Neuronal stem cell (in vitro differentiated cells): ENCODE measurements around the gene SAXO1.
"Not testable (repeated sequence)": the region's sequence is repeated elsewhere in the genome, so short reads cannot be mapped to it uniquely, and the experiment has no call there.

ENCODE experiments used
- DNase-seq: peaks from one replicate; pipeline ENCODE4 v3.0.0-alpha.2; 2013; ENCODE audit warnings: low spot score
- H2AFZ ChIP-seq: one replicate; pipeline ENCODE4 v1.6.1; 2013; ENCODE audit warnings: mild to moderate bottlenecking, low read length, inconsistent platforms
- H2AK5ac ChIP-seq: 2 replicates; pipeline ENCODE4 v1.6.1; 2013; ENCODE audit warnings: low read depth, mild to moderate bottlenecking, inconsistent platforms, low read length, moderate library complexity, mixed read lengths
- H2BK120ac ChIP-seq: 2 replicates; pipeline ENCODE4 v1.6.1; 2013; ENCODE audit warnings: low read depth, mild to moderate bottlenecking, inconsistent platforms, low read length, moderate library complexity, mixed read lengths
- H2BK12ac ChIP-seq: one replicate; pipeline ENCODE4 v1.6.1; 2013; ENCODE audit warnings: low read length, inconsistent platforms
- H2BK15ac ChIP-seq: 2 replicates; pipeline ENCODE4 v1.6.1; 2013; ENCODE audit warnings: mild to moderate bottlenecking, low read length, inconsistent platforms, mixed read lengths
- H2BK5ac ChIP-seq: one replicate; pipeline ENCODE4 v1.6.1; 2013; ENCODE audit warnings: inconsistent platforms, mild to moderate bottlenecking, low read length, moderate library complexity
- H3K14ac ChIP-seq: one replicate; pipeline ENCODE4 v1.6.1; 2013; ENCODE audit warnings: low read length, inconsistent platforms
- H3K18ac ChIP-seq: 2 replicates; pipeline ENCODE4 v1.6.1; 2013; ENCODE audit warnings: low read length, inconsistent platforms
- H3K23ac ChIP-seq: 2 replicates; pipeline ENCODE4 v1.6.1; 2013; ENCODE audit warnings: low read depth, mild to moderate bottlenecking, mixed read lengths, low read length, inconsistent platforms; ENCODE audit not compliant: poor library complexity
- H3K27ac ChIP-seq: replicated peaks from 3 replicates; pipeline ENCODE4 v1.5.1; 2013; ENCODE audit warnings: low read length, inconsistent platforms
- H3K27me3 ChIP-seq, 3 experiments: 2 replicates each; pipeline ENCODE4 v1.6.1; 2013; ENCODE audit warnings: low read length in 3 of 3, mild to moderate bottlenecking in 2 of 3, inconsistent platforms in 1 of 3, low read depth in 1 of 3, mixed read lengths in 1 of 3, moderate library complexity in 1 of 3; ENCODE audit not compliant: control insufficient read depth in 3 of 3, insufficient read depth in 3 of 3
- H3K36me3 ChIP-seq, 2 donors: replicated peaks in 1 of 2; 2 replicates each; pipeline ENCODE4 v1.6.1; 2013; ENCODE audit warnings: low read length in 2 of 2; ENCODE audit not compliant: control insufficient read depth in 2 of 2, insufficient read depth in 2 of 2
- H3K4ac ChIP-seq: 2 replicates; pipeline ENCODE4 v1.6.1; 2013; ENCODE audit warnings: inconsistent platforms, mild to moderate bottlenecking, low read length, moderate library complexity
- H3K4me1 ChIP-seq, 2 donors: 1 replicate in 1 of 2; 2 replicates in 1 of 2; pipeline ENCODE4 v1.6.1; 2013; ENCODE audit warnings: low read length in 2 of 2, low read depth in 1 of 2; ENCODE audit not compliant: control insufficient read depth in 2 of 2, insufficient read depth in 1 of 2
- H3K4me2 ChIP-seq: one replicate; pipeline ENCODE4 v1.6.1; 2013; ENCODE audit warnings: mild to moderate bottlenecking, low read length, inconsistent platforms; ENCODE audit not compliant: insufficient read depth, poor library complexity, severe bottlenecking
- H3K4me3 ChIP-seq, 2 donors: 2 replicates each; pipeline ENCODE4 v1.5.1; 2013; ENCODE audit warnings: low read length in 2 of 2, mild to moderate bottlenecking in 2 of 2, inconsistent platforms in 1 of 2, moderate library complexity in 1 of 2
- H3K79me1 ChIP-seq: one replicate; pipeline ENCODE4 v1.6.1; 2013; ENCODE audit warnings: low read depth, mild to moderate bottlenecking, inconsistent platforms, low read length, moderate library complexity
- H3K9ac ChIP-seq: one replicate; pipeline ENCODE4 v1.6.1; 2013; ENCODE audit warnings: mild to moderate bottlenecking, low read depth, low read length, inconsistent platforms; ENCODE audit not compliant: poor library complexity
- H3K9me3 ChIP-seq, 2 donors: replicated peaks in 1 of 2; 2 replicates each; pipeline versions ENCODE3 to v1.6.1; 2013; ENCODE audit warnings: low read length in 2 of 2, mild to moderate bottlenecking in 2 of 2, inconsistent platforms in 1 of 2, low read depth in 1 of 2, mixed read lengths in 1 of 2, moderate library complexity in 1 of 2; ENCODE audit not compliant: control insufficient read depth in 2 of 2, insufficient read depth in 1 of 2
- H4K8ac ChIP-seq: one replicate; pipeline ENCODE4 v1.6.1; 2013; ENCODE audit warnings: low read depth, mild to moderate bottlenecking, inconsistent platforms, low read length, moderate library complexity
- H4K91ac ChIP-seq: one replicate; pipeline ENCODE4 v1.6.1; 2013; ENCODE audit warnings: low read length, low read depth, mild to moderate bottlenecking, inconsistent platforms; ENCODE audit not compliant: poor library complexity
- WGBS, 2 donors: extraction: QIAGEN DNeasy Blood & Tissue Kit; methylation state at CpG; one replicate each; pipeline ENCODE4 v1.1.7; 2013; ENCODE audit warnings: missing lambda C conversion rate in 2 of 2, mixed read lengths in 1 of 2; ENCODE audit not compliant: insufficient read length in 2 of 2, insufficient replicate concordance in 1 of 2; ENCODE audit errors: extremely low coverage in 2 of 2; 5-methylcytosine and 5-hydroxymethylcytosine counted together

SAXO1 gene

DNA sequence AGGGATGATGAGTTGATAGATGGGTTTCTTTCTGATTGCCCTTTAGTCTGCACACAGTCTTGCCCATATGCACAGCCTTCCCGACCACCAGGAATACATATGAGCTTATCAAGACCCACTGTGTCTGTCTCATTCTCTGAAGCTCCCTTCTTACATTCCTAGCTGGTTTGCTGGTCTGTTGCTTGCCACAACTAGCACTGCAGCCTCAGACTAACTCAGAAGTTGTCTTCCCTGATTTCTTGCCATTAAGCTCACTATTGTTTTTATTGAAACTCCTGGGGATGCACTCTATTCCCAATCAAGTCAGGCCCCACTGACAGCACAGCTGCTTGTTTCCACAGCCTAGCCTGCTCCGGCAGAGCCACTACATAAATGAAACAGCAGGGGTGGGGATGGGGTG, 97.5 kb downstream of the SAXO1 start:
- no peak overlapping the region for H2BK5ac ChIP-seq
- no peak overlapping the region for H3K18ac ChIP-seq
- H2AFZ ChIP-seq = no peak overlapping the region
- no peak overlapping the region for H2BK12ac ChIP-seq
- H3K79me1 ChIP-seq = no peaks in the 10 kb centered on the region
- no peak overlapping the region for H3K9ac ChIP-seq
- peaks cover 0 to 6% of the 10 kb centered on the region in 2 donors for H3K4me1 ChIP-seq
- no peaks in the 10 kb centered on the region for H3K9me3 ChIP-seq
- H3K23ac ChIP-seq = no peak overlapping the region
- no peak overlapping the region for H4K8ac ChIP-seq
- no CpG with 5 or more reads among the region's 2 CpGs for WGBS, 2 donors
- H3K14ac ChIP-seq = no peak overlapping the region
- H3K27ac ChIP-seq = no peak overlapping the region
- H3K27me3 ChIP-seq = no peaks in the 10 kb centered on the region
- H3K4me2 ChIP-seq = no peak overlapping the region
- H4K91ac ChIP-seq = no peak overlapping the region
- H2BK120ac ChIP-seq = no peak overlapping the region
- H3K36me3 ChIP-seq = no peaks in the 10 kb centered on the region
- H3K4me3 ChIP-seq = no peak overlapping the region
- H3K4ac ChIP-seq = no peak overlapping the region
- H2AK5ac ChIP-seq = no peak overlapping the region
- no peak for DNase-seq
- no peak overlapping the region for H2BK15ac ChIP-seq

DNA sequence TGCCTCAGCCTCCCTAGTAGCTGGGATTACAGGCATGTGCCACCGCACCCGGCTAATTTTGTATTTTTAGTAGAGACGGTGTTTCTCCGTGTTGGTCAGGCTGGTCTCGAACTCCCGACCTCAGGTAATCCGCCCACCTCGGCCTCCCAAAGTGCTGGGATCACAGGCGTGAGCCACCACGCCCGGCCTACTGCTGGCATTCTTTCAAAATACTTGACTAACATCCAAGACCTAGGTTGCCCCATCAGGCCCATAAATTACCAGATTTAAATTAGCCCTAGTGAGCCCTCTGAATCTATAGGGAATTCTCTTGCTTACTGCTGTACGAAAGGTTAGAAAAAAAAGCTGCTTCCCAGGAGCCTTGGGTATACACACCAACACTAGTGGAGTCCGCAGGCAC, 102.4 kb downstream of the SAXO1 start:
- not testable (repeated sequence) for H3K14ac ChIP-seq, H3K23ac ChIP-seq, H3K4me1 ChIP-seq, H3K9ac ChIP-seq, H3K27ac ChIP-seq, H2AFZ ChIP-seq, H3K4ac ChIP-seq, DNase-seq, H2BK15ac ChIP-seq, H3K36me3 ChIP-seq, H3K79me1 ChIP-seq, H2AK5ac ChIP-seq, H2BK5ac ChIP-seq, H4K91ac ChIP-seq, H3K27me3 ChIP-seq, H3K4me2 ChIP-seq, H3K18ac ChIP-seq, H3K4me3 ChIP-seq, H4K8ac ChIP-seq, H3K9me3 ChIP-seq, H2BK120ac ChIP-seq, H2BK12ac ChIP-seq
- WGBS, 2 donors = no CpG with 5 or more reads among the region's 13 CpGs

DNA sequence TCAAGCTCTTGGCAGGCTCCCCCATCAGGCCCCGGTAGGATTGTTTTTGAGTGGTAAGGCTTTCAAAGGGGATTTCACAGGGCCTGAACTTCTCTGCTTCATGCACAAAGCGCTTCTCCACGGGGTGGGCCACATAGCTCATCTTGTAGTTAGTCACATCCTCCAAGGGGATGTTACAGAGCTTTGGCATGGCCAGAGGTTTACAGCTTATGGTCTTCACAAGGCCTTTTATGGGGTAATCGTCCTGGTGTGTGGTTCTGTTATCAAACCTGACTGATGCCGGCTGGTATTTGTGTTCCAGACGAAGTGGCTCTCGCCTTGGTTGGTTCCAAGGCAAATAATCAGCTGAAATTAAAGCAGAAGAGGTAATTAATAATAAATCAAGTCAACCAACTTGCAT, 104.3 kb downstream of the SAXO1 start:
- Histone ChIP-seq H3K27ac (no peak overlapping the region), H2BK15ac (no peak overlapping the region), H4K8ac (no peak overlapping the region), H2BK120ac (no peak overlapping the region), H3K9ac (no peak overlapping the region), H3K4ac (no peak overlapping the region), H3K27me3 (no peaks in the 10 kb centered on the region), H3K79me1 (no peaks in the 10 kb centered on the region), H3K36me3 (no peaks in the 10 kb centered on the region), H3K9me3 (no peaks in the 10 kb centered on the region), H4K91ac (no peak overlapping the region), H2AFZ (no peak overlapping the region), H2BK5ac (no peak overlapping the region), H2BK12ac (no peak overlapping the region), H3K4me2 (no peak overlapping the region), H3K14ac (no peak overlapping the region), H3K18ac (no peak overlapping the region), H3K4me3 (no peak overlapping the region), H3K23ac (no peak overlapping the region), H3K4me1 (no peaks in the 10 kb centered on the region), H2AK5ac (no peak overlapping the region)
- no peak for DNase-seq
- no CpG with 5 or more reads among the region's 7 CpGs for WGBS, 2 donors

DNA sequence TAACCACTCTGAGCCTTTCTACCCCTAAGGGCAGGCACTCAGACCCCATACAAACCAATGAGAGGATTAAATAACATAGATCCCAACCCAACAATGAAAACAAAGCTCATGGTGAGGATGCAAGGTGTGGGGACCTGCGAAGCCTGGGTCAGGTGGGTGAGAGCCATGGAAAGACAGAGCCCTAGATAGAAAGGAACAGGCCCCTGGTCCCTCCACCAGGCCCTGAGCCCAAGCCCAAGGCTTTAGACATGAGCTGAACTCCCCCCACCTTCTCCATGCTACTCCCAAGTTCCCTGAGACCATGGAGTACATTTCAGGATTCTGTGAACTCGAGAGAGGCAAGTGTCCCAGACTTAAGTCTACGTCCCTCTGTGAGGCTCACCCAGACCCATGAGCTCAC, 106.5 kb downstream of the SAXO1 start:
- Histone ChIP-seq H3K27ac (no peak overlapping the region), H3K14ac (no peak overlapping the region), H2BK5ac (no peak overlapping the region), H3K4ac (no peak overlapping the region), H2AK5ac (no peak overlapping the region), H4K91ac (no peak overlapping the region), H3K4me3 (no peak overlapping the region), H2BK15ac (no peak overlapping the region), H3K9me3 (no peaks in the 10 kb centered on the region), H2BK12ac (no peak overlapping the region), H3K9ac (no peak overlapping the region), H3K79me1 (no peaks in the 10 kb centered on the region), H4K8ac (no peak overlapping the region), H3K4me2 (no peak overlapping the region), H2BK120ac (no peak overlapping the region), H2AFZ (no peak overlapping the region), H3K4me1 (peaks cover 0 to 3% of the 10 kb centered on the region in 2 donors), H3K36me3 (no peaks in the 10 kb centered on the region), H3K23ac (no peak overlapping the region), H3K27me3 (no peaks in the 10 kb centered on the region), H3K18ac (no peak overlapping the region)
- no peak for DNase-seq
- no CpG with 5 or more reads among the region's 3 CpGs for WGBS, 2 donors
